HFFc6 (cell line): ENCODE measurements around the gene MEAF6. TPM values are rescaled to one million over a fixed set of nuclear protein-coding genes. Genes with fewer than 3 reads are reported as not detected.
A peak's percentile ranks its signal among the peaks of the same experiment; 100 is the strongest.

Source experiments
- DNase-seq: peaks from one replicate; pipeline ENCODE4 v3.0.0-alpha.2; 2018
- H3K27ac Mint-ChIP-seq: 2 replicates; pipeline ENCODE4 v1.8.0; 2020; ENCODE audit warnings: mild to moderate bottlenecking, mixed read lengths
- H3K27me3 Mint-ChIP-seq: 2 replicates; pipeline ENCODE4 v1.8.0; 2021; ENCODE audit warnings: mild to moderate bottlenecking, moderate library complexity, mixed read lengths; ENCODE audit not compliant: insufficient read depth
- H3K36me3 Mint-ChIP-seq: 2 replicates; pipeline ENCODE4 v1.8.0; 2021; ENCODE audit warnings: low read depth, mixed read lengths
- H3K4me1 Mint-ChIP-seq: 2 replicates; pipeline ENCODE4 v1.8.0; 2020; ENCODE audit warnings: low read depth, mixed read lengths
- H3K4me3 Mint-ChIP-seq: 2 replicates; pipeline ENCODE4 v1.8.0; 2020; ENCODE audit warnings: mild to moderate bottlenecking, moderate library complexity, mixed read lengths
- H3K9me3 Mint-ChIP-seq: 2 replicates; pipeline ENCODE4 v1.8.0; 2020; ENCODE audit warnings: mild to moderate bottlenecking, mixed read lengths
- total RNA-seq, 6 experiments: library from RNA; stranded (reverse); fragmentation: NEBNext Ultra II Directional; extraction: Animal tissue kit (Norgen Biotek cat#: 25700); gene quantifications; 2 replicates in 1 of 6; 3 replicates in 5 of 6; pipeline ENCODE4 v1.2.3, GENCODE V29; 2021
- TF ChIP-seq, protein P1 (sequence below): fragments of 200-600 bp; sonication (generic); IDR thresholded peaks from 2 replicates; pipeline ENCODE4 v1.5.0; 2021; ENCODE audit warnings: antibody characterized with exemption, mild to moderate bottlenecking

The MEAF6 gene
- total RNA-seq, 6 experiments from 2014 or later, result 52.6 to 63.8 (median 56.9) TPM

DNA sequence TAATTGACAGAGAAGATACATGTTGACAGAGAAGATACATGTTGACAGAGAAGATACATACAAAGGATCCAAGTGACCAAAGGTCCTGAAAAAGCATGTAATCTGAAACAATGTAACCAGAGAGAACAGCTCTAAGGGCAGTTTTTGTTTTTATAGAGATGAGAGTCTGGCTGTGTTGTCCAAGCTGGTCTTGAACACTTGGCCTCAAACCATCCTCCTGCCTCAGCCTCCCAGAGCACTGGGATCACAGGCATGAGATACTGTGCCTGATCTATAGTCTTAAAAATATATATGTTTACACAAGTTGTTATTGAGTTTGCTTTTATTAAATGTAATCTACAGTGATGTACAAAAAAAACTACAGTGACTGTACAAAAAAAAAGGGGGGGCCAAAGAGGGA, 12.5 kb downstream of the MEAF6 start:
- Mint-ChIP-seq H3K4me1 (peaks cover 15% of the 10 kb centered on the region), H3K9me3 (no peaks in the 10 kb centered on the region), H3K36me3 (peaks cover 11% of the 10 kb centered on the region), H3K27ac (no peak overlapping the region), H3K27me3 (no peaks in the 10 kb centered on the region), H3K4me3 (no peak overlapping the region)
- TF ChIP-seq, protein P1, sequence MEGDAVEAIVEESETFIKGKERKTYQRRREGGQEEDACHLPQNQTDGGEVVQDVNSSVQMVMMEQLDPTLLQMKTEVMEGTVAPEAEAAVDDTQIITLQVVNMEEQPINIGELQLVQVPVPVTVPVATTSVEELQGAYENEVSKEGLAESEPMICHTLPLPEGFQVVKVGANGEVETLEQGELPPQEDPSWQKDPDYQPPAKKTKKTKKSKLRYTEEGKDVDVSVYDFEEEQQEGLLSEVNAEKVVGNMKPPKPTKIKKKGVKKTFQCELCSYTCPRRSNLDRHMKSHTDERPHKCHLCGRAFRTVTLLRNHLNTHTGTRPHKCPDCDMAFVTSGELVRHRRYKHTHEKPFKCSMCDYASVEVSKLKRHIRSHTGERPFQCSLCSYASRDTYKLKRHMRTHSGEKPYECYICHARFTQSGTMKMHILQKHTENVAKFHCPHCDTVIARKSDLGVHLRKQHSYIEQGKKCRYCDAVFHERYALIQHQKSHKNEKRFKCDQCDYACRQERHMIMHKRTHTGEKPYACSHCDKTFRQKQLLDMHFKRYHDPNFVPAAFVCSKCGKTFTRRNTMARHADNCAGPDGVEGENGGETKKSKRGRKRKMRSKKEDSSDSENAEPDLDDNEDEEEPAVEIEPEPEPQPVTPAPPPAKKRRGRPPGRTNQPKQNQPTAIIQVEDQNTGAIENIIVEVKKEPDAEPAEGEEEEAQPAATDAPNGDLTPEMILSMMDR, result no peak
- no peak for DNase-seq

DNA sequence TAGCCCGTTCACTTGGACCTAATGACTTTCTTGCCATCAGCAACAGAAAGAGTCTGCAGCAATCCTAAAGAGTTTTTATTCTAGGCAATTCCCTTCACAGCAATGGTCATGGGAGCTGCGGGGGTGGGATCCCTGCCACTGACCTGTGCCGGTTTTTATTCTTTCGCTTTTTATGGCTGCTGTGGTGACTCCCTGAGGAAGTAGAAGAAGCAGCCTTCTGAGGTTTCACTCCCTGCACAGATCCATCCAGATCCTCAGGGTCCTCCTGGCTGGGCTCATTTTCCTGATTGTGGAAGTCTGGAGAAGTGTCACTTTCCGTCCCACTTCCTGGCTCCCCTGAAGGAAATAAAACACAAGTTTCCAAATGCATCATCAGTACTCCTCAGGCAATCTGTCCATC, 12.9 kb downstream of the MEAF6 start:
- DNase-seq, result no peak

DNA sequence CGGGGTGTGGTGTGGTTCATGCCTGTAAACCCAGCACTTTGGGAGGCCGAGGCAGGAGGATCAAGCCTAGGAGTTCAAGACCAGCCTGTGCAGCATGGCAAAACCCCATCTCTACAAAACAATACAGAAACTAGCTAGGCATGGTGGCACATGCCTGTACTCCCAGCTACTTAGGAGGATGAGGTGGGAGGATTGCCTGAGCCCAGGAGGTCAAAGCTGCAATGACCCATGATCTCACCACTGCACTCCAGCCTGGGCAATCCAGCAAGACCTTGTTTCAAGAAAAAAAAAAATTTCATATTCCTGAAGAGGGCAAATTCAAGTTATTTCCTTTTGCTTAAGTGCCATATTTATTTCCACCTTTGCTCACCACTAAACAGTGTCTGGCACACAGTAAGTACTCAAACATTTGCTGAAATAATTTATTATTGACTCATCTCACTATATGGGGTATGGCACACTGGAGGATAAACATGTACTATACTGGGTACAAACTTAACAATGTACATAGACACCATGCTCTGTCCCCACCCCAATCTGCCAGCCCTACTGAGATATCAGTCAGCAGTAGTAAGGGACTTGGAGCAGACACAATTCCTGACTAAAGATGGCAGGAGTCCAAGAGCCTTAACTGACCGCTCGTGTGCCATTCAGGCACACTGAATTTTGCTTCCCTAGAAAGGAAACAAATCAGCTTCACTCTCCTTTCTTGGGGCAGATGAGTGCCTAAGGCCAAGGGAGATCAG, 15.5 kb downstream of the MEAF6 start:
- Mint-ChIP-seq H3K4me3 (peak overlapping the region; percentile 57), H3K27me3 (no peaks in the 10 kb centered on the region), H3K9me3 (no peaks in the 10 kb centered on the region), H3K27ac (peak overlapping the region; percentile 80), H3K36me3 (no peaks in the 10 kb centered on the region; the same call in 1 of the 2 replicates), H3K4me1 (peaks cover 30% of the 10 kb centered on the region)
- TF ChIP-seq, protein P1, result no peak
- peak; percentile 68 for DNase-seq

More for the DNA sequence above, 12.9 kb downstream of the MEAF6 start:
- Mint-ChIP-seq H3K4me1 (peaks cover 16% of the 10 kb centered on the region), H3K9me3 (no peaks in the 10 kb centered on the region), H3K36me3 (peaks cover 11% of the 10 kb centered on the region), H3K27me3 (no peaks in the 10 kb centered on the region), H3K27ac (no peak overlapping the region), H3K4me3 (no peak overlapping the region)
- TF ChIP-seq, protein P1, result no peak

DNA sequence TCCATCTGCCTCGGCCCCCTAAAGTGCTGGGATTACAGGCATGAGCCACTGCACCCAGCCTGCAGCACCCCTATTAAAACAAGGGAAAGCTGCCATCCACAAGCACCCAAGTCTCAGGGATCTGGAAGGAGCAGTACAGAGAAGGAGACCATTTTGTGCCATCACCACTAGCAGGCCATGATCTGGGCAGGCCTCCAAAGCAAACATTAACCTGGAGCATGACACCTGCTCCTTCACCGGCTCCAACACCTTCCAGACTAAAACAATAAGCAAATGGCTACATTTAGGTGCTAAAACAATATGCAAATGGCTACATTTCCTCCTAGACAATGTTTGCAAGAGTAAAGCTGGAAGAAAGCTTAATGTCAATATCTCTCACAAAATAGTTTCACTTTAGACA, 16.7 kb downstream of the MEAF6 start:
- Mint-ChIP-seq H3K4me1 (peaks cover 30% of the 10 kb centered on the region), H3K9me3 (no peaks in the 10 kb centered on the region), H3K27ac (no peak overlapping the region), H3K27me3 (no peaks in the 10 kb centered on the region), H3K4me3 (no peak overlapping the region), H3K36me3 (peaks cover 5% of the 10 kb centered on the region; the same call in 1 of the 2 replicates)
- TF ChIP-seq, protein P1, result no peak
- DNase-seq, result no peak

DNA sequence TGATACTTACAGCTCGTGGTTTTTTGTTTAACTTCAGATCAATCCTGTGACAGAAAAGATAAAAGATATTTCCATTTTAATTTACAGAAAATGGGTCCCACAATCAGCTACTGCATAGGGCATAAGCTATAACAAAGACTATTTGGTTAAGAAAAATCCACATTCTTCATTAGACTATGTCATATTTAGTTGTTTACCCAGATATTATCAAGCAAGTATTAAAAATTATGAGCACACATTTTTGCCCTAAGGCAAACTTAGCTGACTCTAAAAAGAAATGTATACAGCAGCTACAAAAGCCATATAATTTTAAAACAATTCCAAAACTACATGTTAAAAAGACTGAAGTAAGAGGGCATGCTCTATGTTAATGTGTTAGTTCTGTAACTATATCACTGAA, 18.7 kb downstream of the MEAF6 start:
- Mint-ChIP-seq H3K4me3 (no peak overlapping the region), H3K27me3 (no peaks in the 10 kb centered on the region), H3K36me3 (peaks cover 5% of the 10 kb centered on the region; the same call in 1 of the 2 replicates), H3K4me1 (peaks cover 30% of the 10 kb centered on the region), H3K27ac (peak overlapping the region; percentile 58; the same call in 1 of the 2 replicates), H3K9me3 (no peaks in the 10 kb centered on the region)
- TF ChIP-seq, protein P1, result no peak
- DNase-seq, result no peak
